ENCODE measurements around the gene PLXND1.
A peak's percentile ranks its signal among the peaks of the same experiment; 100 is the strongest.

- peak; percentile 28; the same call in 1 of the 2 replicates for TF ChIP-seq POLR2AphosphoS5 (IDR thresholded peaks at IDR 0.05; ENCODE audit: borderline replicate concordance, low read depth, low read length)
- TF ChIP-seq EZH2 (IDR thresholded peaks at IDR 0.05), result no peak
Measured at GRCh38 chr3:129554356-129555152, 51.9 kb downstream of the PLXND1 start.
